Stimulated activated CD4-positive, alpha-beta T cell treated with anti-CD3 and anti-CD28 coated beads, TNF-alpha, amount 100 ng/mL, for 24 hours (primary cell): ENCODE measurements around the gene NPPA.

Experiments used
- DNase-seq, 3 experiments: peaks; one replicate each; pipeline ENCODE4 v3.0.0-alpha.2; 2020; ENCODE audit warnings: low read depth in 3 of 3

Gene NPPA

GRCh38 chr1:11842154-11843041 is 5.2 kb downstream of the NPPA start:
- no peak for DNase-seq

GRCh38 chr1:11841245-11842153 is 6.1 kb downstream of the NPPA start:
- DNase-seq: no peak

- DNase-seq: no peak
Measured at GRCh38 chr1:11839727-11840705, 7.6 kb downstream of the NPPA start.

GRCh38 chr1:11838349-11839272 is 9.0 kb downstream of the NPPA start:
- DNase-seq: peak; percentile 59 to 70 (median 65)

GRCh38 chr1:11837767-11838348 is 9.7 kb downstream of the NPPA start:
- DNase-seq: no peak

- no peak for DNase-seq
Measured at GRCh38 chr1:11836955-11837766, 10.4 kb downstream of the NPPA start.

- no peak for DNase-seq
Measured at GRCh38 chr1:11835441-11836225, 11.9 kb downstream of the NPPA start.

- DNase-seq: no peak
Measured at GRCh38 chr1:11833900-11834299, 13.7 kb downstream of the NPPA start.

- DNase-seq: no peak
Measured at GRCh38 chr1:11833497-11833896, 14.1 kb downstream of the NPPA start.

GRCh38 chr1:11831945-11832725 is 15.4 kb downstream of the NPPA start:
- no peak for DNase-seq

- no peak for DNase-seq
Measured at GRCh38 chr1:11828511-11828910, 19.1 kb downstream of the NPPA start.

GRCh38 chr1:11826946-11827345 is 20.6 kb downstream of the NPPA start:
- no peak for DNase-seq

- DNase-seq: no peak
Measured at GRCh38 chr1:11825131-11825530, 22.5 kb downstream of the NPPA start.

GRCh38 chr1:11823366-11824137 is 24.0 kb downstream of the NPPA start:
- DNase-seq: no peak

- DNase-seq: no peak
Measured at GRCh38 chr1:11822091-11822490, 25.5 kb downstream of the NPPA start.

GRCh38 chr1:11817192-11817591 is 30.4 kb downstream of the NPPA start:
- DNase-seq: no peak

- DNase-seq: no peak
Measured at GRCh38 chr1:11813021-11813420, 34.6 kb downstream of the NPPA start.
